Activated CD4-positive, alpha-beta memory T cell treated with anti-CD3 and anti-CD28 coated beads, Interleukin-2, amount 10 ng/mL, durations not matched to agents 7 days and 5 days (primary cell): Measurements from ENCODE around the gene PIK3IP1. TPM values are rescaled to one million over a fixed set of nuclear protein-coding genes. Genes with fewer than 3 reads are reported as not detected.

ENCODE experiments used
- CTCF ChIA-PET: fragments of 350-600 bp; sonication (Branson Sonifier 250); formaldehyde crosslinking; loops from one replicate; lab custom pipeline; 2021; ENCODE audit warnings: antibody characterized with exemption, inconsistent platforms; lab: Charles Lee
- POLR2A ChIA-PET: fragments of 350-600 bp; sonication (Branson Sonifier 250); formaldehyde crosslinking; loops from one replicate; lab custom pipeline; 2021; ENCODE audit warnings: antibody characterized with exemption; lab: Charles Lee
- DNase-seq: peaks from one replicate; pipeline ENCODE4 v3.0.0-alpha.2; 2020
- H3K27ac Mint-ChIP-seq: one replicate; pipeline ENCODE4 v1.8.0; 2021; ENCODE audit warnings: mild to moderate bottlenecking, mixed read lengths
- H3K27me3 Mint-ChIP-seq: one replicate; pipeline ENCODE4 v1.8.0; 2021; ENCODE audit warnings: mixed read lengths
- H3K36me3 Mint-ChIP-seq: one replicate; pipeline ENCODE4 v1.8.0; 2021; ENCODE audit warnings: low read depth, mixed read lengths
- H3K4me1 Mint-ChIP-seq: one replicate; pipeline ENCODE4 v1.8.0; 2021; ENCODE audit warnings: mixed read lengths
- H3K4me3 Mint-ChIP-seq: one replicate; pipeline ENCODE4 v1.8.0; 2021; ENCODE audit warnings: mild to moderate bottlenecking, mixed read lengths
- H3K9me3 Mint-ChIP-seq: one replicate; pipeline ENCODE4 v1.8.0; 2021; ENCODE audit warnings: mixed read lengths
- total RNA-seq, 2 experiments: library from RNA; stranded (reverse); gene quantifications; one replicate each; pipeline ENCODE4 v1.2.3, GENCODE V29; 2021

The PIK3IP1 gene
- total RNA-seq, 2 experiments from 2014 or later: 56.4 to 57.8 TPM

GRCh38 chr22:31286360-31287255, 5.7 kb downstream of the PIK3IP1 start:
- Mint-ChIP-seq H3K4me3 (peak overlapping the region; percentile 18), H3K9me3 (no peaks in the 10 kb centered on the region), H3K27me3 (no peaks in the 10 kb centered on the region), H3K4me1 (peaks cover 67% of the 10 kb centered on the region), H3K36me3 (peaks cover 69% of the 10 kb centered on the region), H3K27ac (peak overlapping the region; percentile 87)
- DNase-seq: peak; percentile 72
- POLR2A ChIA-PET: interaction anchor here (0.6 to 2.7 kb wide), 15 partner anchors 9 to 114 kb away, joined by 3 to 13 read pairs (median 6); partner anchors contain the start of genes LIMK2 and PATZ1
- CTCF ChIA-PET: interaction anchor here (0.7 to 4.2 kb wide), 4 partner anchors 14 to 179 kb away, joined by 4 to 45 read pairs (median 7); partner anchors contain the start of gene SELENOM

- ChIA-PET CTCF (interaction anchor here (0.6 to 4.2 kb wide), 2 partner anchors 12 to 28 kb away, joined by 4 to 45 read pairs; no protein-coding TSS in a partner anchor), POLR2A (interaction anchor here (1.0 to 3.9 kb wide), 7 partner anchors 8 to 75 kb away, joined by 3 to 34 read pairs (median 6); partner anchors contain the start of genes PATZ1 and PIK3IP1)
- DNase-seq: no peak
- Mint-ChIP-seq H3K4me1 (peaks cover 71% of the 10 kb centered on the region), H3K9me3 (no peaks in the 10 kb centered on the region), H3K27ac (peak overlapping the region; percentile 87), H3K4me3 (no peak overlapping the region), H3K27me3 (no peaks in the 10 kb centered on the region), H3K36me3 (peaks cover 79% of the 10 kb centered on the region)
Observed at GRCh38 chr22:31284281-31285155, 7.8 kb downstream of the PIK3IP1 start.

DNA sequence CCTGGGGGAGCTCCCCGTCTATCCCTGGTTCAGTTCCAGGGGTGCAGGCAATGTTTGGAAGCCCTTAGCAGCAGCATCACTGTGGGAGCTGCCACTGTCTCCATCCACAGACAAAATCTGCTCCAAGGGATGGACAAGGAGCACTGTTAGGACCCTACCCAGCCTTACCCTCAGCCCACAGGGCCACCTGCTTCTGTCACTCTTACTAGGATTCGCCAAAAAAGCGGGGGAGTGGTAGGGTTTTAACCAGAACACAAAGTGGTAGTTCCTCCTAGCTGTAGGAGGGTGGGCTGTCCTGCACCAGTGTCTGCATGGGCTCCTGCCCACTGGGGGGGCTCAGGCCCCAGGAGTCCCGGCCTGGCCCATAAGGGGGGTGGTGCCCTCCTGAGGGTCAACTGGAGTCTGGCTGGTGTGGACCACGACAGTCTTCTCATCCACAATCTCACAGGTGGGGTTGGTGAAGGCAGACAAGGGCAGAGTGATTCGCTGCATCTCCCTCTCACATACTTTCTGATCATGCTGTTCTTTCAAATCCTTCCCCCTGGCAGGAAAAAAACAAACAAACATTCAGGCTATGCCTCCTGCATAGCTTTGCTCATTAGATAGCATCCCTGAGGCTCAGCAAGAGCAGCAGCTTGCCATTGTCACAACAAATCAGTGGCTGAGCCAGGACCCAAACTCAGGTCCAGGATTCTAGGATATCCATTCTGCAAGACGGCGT, 9.4 kb downstream of the PIK3IP1 start:
- Mint-ChIP-seq H3K27ac (no peak overlapping the region), H3K4me1 (peaks cover 71% of the 10 kb centered on the region), H3K9me3 (no peaks in the 10 kb centered on the region), H3K36me3 (peaks cover 75% of the 10 kb centered on the region), H3K4me3 (no peak overlapping the region), H3K27me3 (no peaks in the 10 kb centered on the region)
- POLR2A ChIA-PET: interaction anchor here (0.8 to 3.9 kb wide), 4 partner anchors 7 to 13 kb away, joined by 3 to 34 read pairs (median 13); partner anchors contain the start of gene PIK3IP1
- no peak for DNase-seq
- CTCF ChIA-PET: interaction anchor here (4.2 kb wide), 1 partner anchor 10 kb away, joined by 45 read pairs; no protein-coding TSS in a partner anchor

- no peak for DNase-seq
- POLR2A ChIA-PET: interaction anchor here (0.7 to 3.9 kb wide), 4 partner anchors 8 to 70 kb away, joined by 3 to 34 read pairs (median 11); partner anchors contain the start of genes LIMK2 and PIK3IP1
Observed at GRCh38 chr22:31281733-31282132, 10.6 kb downstream of the PIK3IP1 start.

DNA sequence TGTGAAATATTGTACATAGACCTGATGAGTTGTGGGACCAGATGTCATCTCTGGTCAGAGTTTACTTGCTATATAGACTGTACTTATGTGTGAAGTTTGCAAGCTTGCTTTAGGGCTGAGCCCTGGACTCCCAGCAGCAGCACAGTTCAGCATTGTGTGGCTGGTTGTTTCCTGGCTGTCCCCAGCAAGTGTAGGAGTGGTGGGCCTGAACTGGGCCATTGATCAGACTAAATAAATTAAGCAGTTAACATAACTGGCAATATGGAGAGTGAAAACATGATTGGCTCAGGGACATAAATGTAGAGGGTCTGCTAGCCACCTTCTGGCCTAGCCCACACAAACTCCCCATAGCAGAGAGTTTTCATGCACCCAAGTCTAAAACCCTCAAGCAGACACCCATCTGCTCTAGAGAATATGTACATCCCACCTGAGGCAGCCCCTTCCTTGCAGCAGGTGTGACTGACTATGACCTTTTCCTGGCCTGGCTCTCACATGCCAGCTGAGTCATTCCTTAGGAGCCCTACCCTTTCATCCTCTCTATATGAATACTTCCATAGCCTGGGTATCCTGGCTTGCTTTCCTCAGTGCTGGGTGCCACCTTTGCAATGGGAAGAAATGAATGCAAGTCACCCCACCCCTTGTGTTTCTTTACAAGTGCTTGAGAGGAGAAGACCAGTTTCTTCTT, 12.3 kb downstream of the PIK3IP1 start:
- Mint-ChIP-seq H3K27ac (peak overlapping the region; percentile 93), H3K27me3 (no peaks in the 10 kb centered on the region), H3K9me3 (no peaks in the 10 kb centered on the region), H3K4me1 (peaks cover 52% of the 10 kb centered on the region), H3K4me3 (no peak overlapping the region), H3K36me3 (peaks cover 74% of the 10 kb centered on the region)
- ChIA-PET CTCF (interaction anchor here (1.3 to 1.7 kb wide), 2 partner anchors 11 to 12 kb away, joined by 5 to 6 read pairs; partner anchors contain the start of gene PIK3IP1), POLR2A (interaction anchor here (1.3 to 4.3 kb wide), 2 partner anchors 11 to 16 kb away, joined by 5 to 138 read pairs; partner anchors contain the start of gene PIK3IP1)
- no peak for DNase-seq

More at GRCh38 chr22:31281733-31282132, 10.6 kb downstream of the PIK3IP1 start:
- no peak overlapping the region for H3K27ac Mint-ChIP-seq
- H3K27me3 Mint-ChIP-seq: no peaks in the 10 kb centered on the region
- H3K36me3 Mint-ChIP-seq: peaks cover 76% of the 10 kb centered on the region
- CTCF ChIA-PET: interaction anchor here (0.9 to 1.1 kb wide), 2 partner anchors 9 kb away, joined by 4 to 5 read pairs; no protein-coding TSS in a partner anchor
- peaks cover 68% of the 10 kb centered on the region for H3K4me1 Mint-ChIP-seq
- H3K4me3 Mint-ChIP-seq: no peak overlapping the region
- H3K9me3 Mint-ChIP-seq: no peaks in the 10 kb centered on the region

- CTCF ChIA-PET: interaction anchor here (1.3 to 1.7 kb wide), 2 partner anchors 11 to 13 kb away, joined by 5 to 6 read pairs; partner anchors contain the start of gene PIK3IP1
- POLR2A ChIA-PET: interaction anchor here (0.8 to 4.3 kb wide), 6 partner anchors 8 to 66 kb away, joined by 3 to 138 read pairs (median 4); partner anchors contain the start of gene PIK3IP1
- no peak overlapping the region for H3K4me3 Mint-ChIP-seq
- no peaks in the 10 kb centered on the region for H3K9me3 Mint-ChIP-seq
- H3K27me3 Mint-ChIP-seq: no peaks in the 10 kb centered on the region
- DNase-seq: no peak
- H3K27ac Mint-ChIP-seq: peak overlapping the region; percentile 93
- peaks cover 45% of the 10 kb centered on the region for H3K4me1 Mint-ChIP-seq
- peaks cover 74% of the 10 kb centered on the region for H3K36me3 Mint-ChIP-seq
Observed at GRCh38 chr22:31279327-31279669, 13.0 kb downstream of the PIK3IP1 start.

GRCh38 chr22:31278626-31279326, 13.5 kb downstream of the PIK3IP1 start:
- ChIA-PET POLR2A (interaction anchor here (0.8 to 4.3 kb wide), 8 partner anchors 8 to 65 kb away, joined by 3 to 138 read pairs (median 4); partner anchors contain the start of gene PIK3IP1), CTCF (interaction anchor here (1.3 to 1.7 kb wide), 2 partner anchors 12 to 14 kb away, joined by 5 to 6 read pairs; partner anchors contain the start of gene PIK3IP1)
- Mint-ChIP-seq H3K4me1 (peaks cover 42% of the 10 kb centered on the region), H3K27me3 (no peaks in the 10 kb centered on the region), H3K36me3 (peaks cover 77% of the 10 kb centered on the region), H3K9me3 (no peaks in the 10 kb centered on the region), H3K4me3 (no peak overlapping the region), H3K27ac (peak overlapping the region; percentile 93)
- DNase-seq: peak; percentile 38

DNA sequence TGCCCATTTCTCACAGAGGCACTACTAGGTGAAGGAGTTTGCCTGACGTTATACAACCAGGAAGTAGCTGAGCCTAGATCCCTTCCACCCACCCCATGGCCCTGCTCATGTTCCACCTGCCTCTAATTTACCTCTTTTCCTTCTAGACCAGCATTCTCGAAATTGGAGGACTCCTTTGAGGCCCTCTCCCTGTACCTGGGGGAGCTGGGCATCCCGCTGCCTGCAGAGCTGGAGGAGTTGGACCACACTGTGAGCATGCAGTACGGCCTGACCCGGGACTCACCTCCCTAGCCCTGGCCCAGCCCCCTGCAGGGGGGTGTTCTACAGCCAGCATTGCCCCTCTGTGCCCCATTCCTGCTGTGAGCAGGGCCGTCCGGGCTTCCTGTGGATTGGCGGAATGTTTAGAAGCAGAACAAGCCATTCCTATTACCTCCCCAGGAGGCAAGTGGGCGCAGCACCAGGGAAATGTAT, 14.1 kb downstream of the PIK3IP1 start:
- no peak for DNase-seq
- no peaks in the 10 kb centered on the region for H3K9me3 Mint-ChIP-seq
- H3K27ac Mint-ChIP-seq: peak overlapping the region; percentile 93
- no peak overlapping the region for H3K4me3 Mint-ChIP-seq
- CTCF ChIA-PET: interaction anchor here (0.7 to 1.7 kb wide), 2 partner anchors 12 to 67 kb away, joined by 3 to 5 read pairs; partner anchors contain the start of gene LIMK2
- H3K27me3 Mint-ChIP-seq: no peaks in the 10 kb centered on the region
- POLR2A ChIA-PET: interaction anchor here (0.9 to 4.3 kb wide), 5 partner anchors 8 to 45 kb away, joined by 3 to 138 read pairs (median 4); partner anchors contain the start of gene PIK3IP1
- H3K4me1 Mint-ChIP-seq: peaks cover 38% of the 10 kb centered on the region
- H3K36me3 Mint-ChIP-seq: peaks cover 78% of the 10 kb centered on the region

GRCh38 chr22:31277741-31278140, 14.5 kb downstream of the PIK3IP1 start:
- peaks cover 78% of the 10 kb centered on the region for H3K36me3 Mint-ChIP-seq
- ChIA-PET POLR2A (interaction anchor here (0.9 to 4.3 kb wide), 5 partner anchors 9 to 45 kb away, joined by 3 to 138 read pairs (median 4); partner anchors contain the start of gene PIK3IP1), CTCF (interaction anchor here (0.7 kb wide), 1 partner anchor 66 kb away, joined by 3 read pairs; the partner anchor contains the start of gene LIMK2)
- H3K27ac Mint-ChIP-seq: peak overlapping the region; percentile 93
- H3K4me1 Mint-ChIP-seq: peaks cover 36% of the 10 kb centered on the region
- no peak overlapping the region for H3K4me3 Mint-ChIP-seq
- H3K27me3 Mint-ChIP-seq: no peaks in the 10 kb centered on the region
- no peak for DNase-seq
- H3K9me3 Mint-ChIP-seq: no peaks in the 10 kb centered on the region

DNA sequence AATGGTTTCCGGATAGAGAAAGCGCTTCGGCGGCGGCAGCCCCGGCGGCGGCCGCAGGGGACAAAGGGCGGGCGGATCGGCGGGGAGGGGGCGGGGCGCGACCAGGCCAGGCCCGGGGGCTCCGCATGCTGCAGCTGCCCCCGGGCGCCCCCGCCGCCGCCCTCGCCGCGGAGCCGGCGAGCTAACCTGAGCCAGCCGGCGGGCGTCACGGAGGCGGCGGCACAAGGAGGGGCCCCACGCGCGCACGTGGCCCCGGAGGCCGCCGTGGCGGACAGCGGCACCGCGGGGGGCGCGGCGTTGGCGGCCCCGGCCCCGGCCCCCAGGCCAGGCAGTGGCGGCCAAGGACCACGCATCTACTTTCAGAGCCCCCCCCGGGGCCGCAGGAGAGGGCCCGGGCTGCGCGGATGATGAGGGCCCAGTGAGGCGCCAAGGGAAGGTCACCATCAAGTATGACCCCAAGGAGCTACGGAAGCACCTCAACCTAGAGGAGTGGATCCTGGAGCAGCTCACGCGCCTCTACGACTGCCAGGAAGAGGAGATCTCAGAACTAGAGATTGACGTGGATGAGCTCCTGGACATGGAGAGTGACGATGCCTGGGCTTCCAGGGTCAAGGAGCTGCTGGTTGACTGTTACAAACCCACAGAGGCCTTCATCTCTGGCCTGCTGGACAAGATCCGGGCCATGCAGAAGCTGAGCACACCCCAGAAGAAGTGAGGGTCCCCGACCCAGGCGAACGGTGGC, 15.7 kb downstream of the PIK3IP1 start:
- Mint-ChIP-seq H3K9me3 (no peaks in the 10 kb centered on the region), H3K4me1 (peaks cover 36% of the 10 kb centered on the region), H3K27ac (no peak overlapping the region), H3K36me3 (peaks cover 77% of the 10 kb centered on the region), H3K27me3 (no peaks in the 10 kb centered on the region), H3K4me3 (no peak overlapping the region)
- ChIA-PET CTCF (no interaction called here), POLR2A (interaction anchor here (4.3 kb wide), 1 partner anchor 15 kb away, joined by 138 read pairs; the partner anchor contains the start of gene PIK3IP1)
- DNase-seq: no peak
